Loucy (cell line): ENCODE data around the gene SLC23A2.

Source experiments
- H2AFZ ChIP-seq: fragments of 200-600 bp; sonication (generic); 2 replicates; pipeline ENCODE4 v1.6.0; 2016; ENCODE audit warnings: antibody characterized with exemption, mild to moderate bottlenecking, low read length, moderate library complexity
- H3F3A ChIP-seq: fragments of 200-600 bp; 2 replicates; pipeline ENCODE4 v1.6.0; 2016; ENCODE audit warnings: antibody characterized with exemption, low read depth, mild to moderate bottlenecking
- H3K27me3 ChIP-seq: fragments of 200-600 bp; sonication (generic); 2 replicates; pipeline ENCODE4 v1.6.1; 2014; ENCODE audit warnings: low read length, mild to moderate bottlenecking; ENCODE audit not compliant: insufficient read depth, poor library complexity, severe bottlenecking
- H3K36me3 ChIP-seq: fragments of 200-600 bp; sonication (generic); 2 replicates; pipeline ENCODE4 v1.6.1; 2016; ENCODE audit warnings: low read length; ENCODE audit not compliant: insufficient read depth
- H3K4me1 ChIP-seq: fragments of 200-600 bp; sonication (generic); 2 replicates; pipeline ENCODE4 v1.5.1; 2014; ENCODE audit warnings: low read length, mild to moderate bottlenecking; ENCODE audit not compliant: insufficient read depth, poor library complexity, severe bottlenecking
- H3K4me2 ChIP-seq: fragments of 200-600 bp; sonication (generic); 2 replicates; pipeline ENCODE4 v1.6.0; 2014; ENCODE audit warnings: antibody characterized with exemption, low read length, low read depth, mild to moderate bottlenecking; ENCODE audit not compliant: poor library complexity, severe bottlenecking
- H3K4me3 ChIP-seq: fragments of 200-600 bp; sonication (generic); 2 replicates; pipeline ENCODE4 v1.5.1; 2014; ENCODE audit warnings: low read length, mild to moderate bottlenecking, mixed read lengths; ENCODE audit not compliant: poor library complexity, severe bottlenecking
- H3K79me2 ChIP-seq: fragments of 200-600 bp; sonication (generic); 2 replicates; pipeline ENCODE4 v1.6.1; 2014; ENCODE audit warnings: low read length; ENCODE audit not compliant: insufficient read depth
- H3K9ac ChIP-seq: fragments of 200-600 bp; sonication (generic); 2 replicates; pipeline ENCODE4 v1.6.0; 2014; ENCODE audit warnings: mild to moderate bottlenecking, low read depth, low read length, moderate library complexity; ENCODE audit not compliant: poor library complexity, severe bottlenecking
- H3K9me2 ChIP-seq: fragments of 200-600 bp; sonication (generic); replicated peaks from 2 replicates; pipeline ENCODE4 v1.6.1; 2016; ENCODE audit warnings: low read depth, low read length, mixed read lengths
- H3K9me3 ChIP-seq: fragments of 200-600 bp; sonication (generic); 2 replicates; pipeline ENCODE4 v1.6.1; 2014; ENCODE audit warnings: mild to moderate bottlenecking, antibody characterized with exemption, low read length, low read depth; ENCODE audit not compliant: insufficient read depth
- H4K20me1 ChIP-seq: fragments of 200-600 bp; sonication (generic); 2 replicates; pipeline ENCODE4 v1.6.0; 2014; ENCODE audit warnings: antibody characterized with exemption, low read length, mild to moderate bottlenecking; ENCODE audit not compliant: insufficient read depth, poor library complexity, severe bottlenecking
- CTCF ChIP-seq: fragments of 200-600 bp; sonication (generic); conservative IDR thresholded peaks from 2 replicates; pipeline ENCODE4 v1.5.1; 2014; ENCODE audit warnings: mild to moderate bottlenecking, antibody characterized with exemption, low read length
- EZH2phosphoT487 ChIP-seq: fragments of 200-600 bp; IDR thresholded peaks from 2 replicates; pipeline ENCODE4 v1.6.1; 2018; ENCODE audit warnings: antibody characterized with exemption, mild to moderate bottlenecking, moderate library complexity, borderline replicate concordance

The SLC23A2 gene

GRCh38 chr20:4861961-4862360, 139.3 kb downstream of the SLC23A2 start:
- Histone ChIP-seq H3K4me3 (no peak overlapping the region), H3K9me3 (no peaks in the 10 kb centered on the region), H3K9ac (no peak overlapping the region), H3K27me3 (no peaks in the 10 kb centered on the region), H3K79me2 (no peaks in the 10 kb centered on the region), H4K20me1 (no peaks in the 10 kb centered on the region), H3K4me2 (no peak overlapping the region), H3K9me2 (no peaks in the 10 kb centered on the region), H3K4me1 (no peaks in the 10 kb centered on the region), H3F3A (no peaks in the 10 kb centered on the region), H2AFZ (no peak overlapping the region), H3K36me3 (peaks cover 59% of the 10 kb centered on the region; the same call in 1 of the 2 replicates)
- TF ChIP-seq EZH2phosphoT487 (no peak), CTCF (no peak)

- Histone ChIP-seq H3K9me3 (no peaks in the 10 kb centered on the region), H3K4me1 (no peaks in the 10 kb centered on the region), H3K4me3 (no peak overlapping the region), H3K36me3 (peaks cover 62% of the 10 kb centered on the region; the same call in 1 of the 2 replicates), H3K9ac (no peak overlapping the region), H2AFZ (no peak overlapping the region), H3K79me2 (no peaks in the 10 kb centered on the region), H3K9me2 (no peaks in the 10 kb centered on the region), H3F3A (no peaks in the 10 kb centered on the region), H4K20me1 (no peaks in the 10 kb centered on the region), H3K4me2 (no peak overlapping the region), H3K27me3 (no peaks in the 10 kb centered on the region)
- TF ChIP-seq EZH2phosphoT487: no peak
- TF ChIP-seq CTCF: no peak
Measured at GRCh38 chr20:4858000-4858399, 143.3 kb downstream of the SLC23A2 start.

DNA sequence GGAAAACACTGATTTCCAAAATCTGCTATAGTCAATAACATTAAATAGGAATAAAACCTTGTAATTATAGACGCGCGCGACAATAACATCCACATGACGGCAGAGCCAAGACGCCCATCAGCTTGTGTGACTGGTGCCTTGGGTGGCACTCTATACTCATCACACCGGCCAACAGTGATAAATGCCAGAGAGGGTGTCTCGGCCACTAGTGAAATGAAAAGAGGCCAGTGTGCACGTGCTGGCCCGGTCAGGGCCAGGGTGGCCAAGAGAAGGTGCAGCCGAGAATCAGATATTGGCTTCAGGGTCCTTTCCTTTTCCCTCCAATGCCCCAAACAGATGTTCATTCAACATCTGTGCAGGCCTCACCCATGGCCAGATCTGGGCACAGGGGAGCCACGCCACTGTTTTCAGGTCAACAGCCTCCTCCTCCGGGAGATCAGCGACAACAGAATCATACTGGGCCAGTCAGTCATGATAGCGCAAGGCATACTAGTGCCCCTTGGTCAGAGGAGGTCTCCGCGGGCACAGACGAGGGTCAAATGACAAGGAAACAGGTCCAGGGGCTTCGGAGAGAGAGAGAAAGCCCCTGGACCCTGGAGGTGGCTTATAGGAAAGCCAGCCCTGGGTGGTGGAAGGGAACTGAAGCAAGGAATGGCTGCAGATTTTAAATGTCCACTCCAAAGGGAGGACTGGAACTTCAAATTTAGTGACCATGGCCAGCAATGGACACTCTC, 145.1 kb downstream of the SLC23A2 start:
- TF ChIP-seq EZH2phosphoT487 (no peak), CTCF (no peak)
- no peak overlapping the region for H3K4me3 ChIP-seq
- H3K9me2 ChIP-seq: no peaks in the 10 kb centered on the region
- no peak overlapping the region for H3K9ac ChIP-seq
- no peak overlapping the region for H3K4me2 ChIP-seq
- H3K27me3 ChIP-seq: no peaks in the 10 kb centered on the region
- H4K20me1 ChIP-seq: no peaks in the 10 kb centered on the region
- H3K4me1 ChIP-seq: no peaks in the 10 kb centered on the region
- H3K9me3 ChIP-seq: no peaks in the 10 kb centered on the region
- H3K79me2 ChIP-seq: no peaks in the 10 kb centered on the region
- no peak overlapping the region for H2AFZ ChIP-seq
- H3F3A ChIP-seq: no peaks in the 10 kb centered on the region
- peaks cover 49% of the 10 kb centered on the region; the same call in 1 of the 2 replicates for H3K36me3 ChIP-seq
